SW 1271 (cell line): ENCODE results near the gene PAN3.

ENCODE experiments used
- DNase-seq, 2 experiments: peaks; one replicate each; lab custom pipeline; 2025; lab: John Stamatoyannopoulos, UW

PAN3 gene

DNA sequence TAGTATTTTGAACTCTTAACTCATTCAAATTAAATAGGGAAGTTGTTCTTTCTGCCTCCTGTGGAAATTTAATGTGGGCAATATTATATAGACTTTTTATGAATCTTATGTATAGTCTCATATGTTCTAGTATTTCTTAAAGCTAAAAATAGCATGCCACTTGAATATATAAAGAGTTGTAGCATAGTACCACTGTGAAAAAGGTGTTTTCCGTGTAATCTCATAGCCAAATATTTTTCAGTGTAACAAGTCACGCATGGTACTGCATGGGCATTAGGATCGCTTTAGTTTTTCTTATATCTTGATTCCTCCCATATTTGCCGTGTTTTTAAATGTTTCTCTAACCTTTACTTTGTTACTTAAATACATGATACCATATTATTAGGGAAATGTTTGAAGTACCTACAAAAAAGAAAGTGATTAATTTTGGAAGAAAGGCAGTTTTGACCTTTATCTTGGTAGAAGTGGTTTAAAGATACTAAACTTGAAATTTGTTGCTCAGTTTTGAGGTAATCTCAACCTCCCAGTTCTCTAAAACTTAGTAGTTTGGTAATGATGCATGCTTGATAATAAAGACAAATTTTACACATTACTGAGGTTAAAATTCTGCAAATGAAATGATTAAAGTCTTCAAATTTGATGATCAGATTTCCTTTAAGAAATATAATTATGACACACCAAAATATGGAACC is 81.2 kb downstream of the PAN3 start:
- no peak for DNase-seq

DNA sequence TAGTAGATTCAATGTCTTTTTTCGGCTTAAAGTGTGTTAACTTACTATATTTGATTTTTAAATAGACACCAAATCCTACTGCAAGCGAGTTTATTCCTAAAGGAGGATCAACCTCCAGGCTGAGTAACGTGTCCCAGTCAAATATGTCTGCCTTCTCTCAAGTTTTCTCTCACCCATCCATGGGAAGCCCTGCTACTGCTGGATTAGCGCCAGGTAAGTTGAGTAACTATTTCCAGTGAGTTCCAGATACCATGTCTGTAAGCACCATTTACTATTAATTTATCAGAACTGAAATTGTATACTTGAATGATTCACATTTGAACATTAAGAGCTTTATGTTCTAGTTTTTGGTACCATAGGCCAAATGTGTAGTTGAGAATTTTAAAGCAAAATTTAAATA is 81.8 kb downstream of the PAN3 start:
- no peak for DNase-seq

DNA sequence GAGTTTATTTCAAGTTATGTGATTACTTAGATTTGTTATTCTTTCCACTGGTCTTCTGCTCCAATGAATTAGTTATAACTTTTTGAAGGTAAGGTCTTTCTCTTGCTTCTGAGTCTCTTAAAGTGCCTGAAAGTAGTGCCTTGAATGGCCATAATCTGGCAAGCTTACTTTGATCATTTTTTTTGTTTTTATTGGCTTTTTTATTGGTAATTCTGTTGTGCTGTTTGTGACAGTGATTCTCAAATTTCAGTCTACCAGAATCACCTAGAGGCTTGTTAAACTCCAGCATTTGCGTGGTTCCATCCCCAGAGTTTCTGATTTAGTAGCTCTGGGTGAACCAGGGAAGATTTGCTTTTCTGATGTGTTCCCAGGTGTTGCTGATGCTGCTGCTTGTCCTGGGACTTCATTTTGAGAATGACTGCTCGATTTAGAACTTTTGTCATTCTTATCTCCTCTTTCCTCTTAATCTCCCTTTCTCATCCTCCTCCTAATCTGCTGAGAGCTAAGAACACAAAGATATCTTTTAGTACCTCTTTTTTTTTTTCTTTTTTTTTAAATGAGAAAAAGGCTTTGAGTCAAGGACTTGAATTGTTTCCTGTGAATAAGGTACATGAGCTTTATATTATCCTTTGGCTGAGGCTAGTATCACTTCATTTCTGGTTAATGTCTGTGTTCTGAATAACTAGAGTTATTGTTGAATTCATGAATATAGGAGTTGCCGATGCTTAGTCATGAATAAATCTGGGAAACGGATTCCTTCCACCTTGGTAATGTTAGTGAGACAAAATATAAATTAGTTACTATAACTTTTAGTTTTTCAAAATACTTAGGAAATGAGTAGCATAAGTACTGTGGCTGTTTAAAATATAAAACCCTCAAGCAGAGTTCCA is 91.4 kb downstream of the PAN3 start:
- DNase-seq, result no peak

- DNase-seq, result no peak
These were observed 93.3 kb downstream of the PAN3 start for GRCh38 chr13:28231642-28232041.

GRCh38 chr13:28237944-28238343 is 99.6 kb downstream of the PAN3 start:
- DNase-seq, result no peak

- DNase-seq, result no peak
These were observed 101.0 kb downstream of the PAN3 start for GRCh38 chr13:28239374-28239773.

GRCh38 chr13:28245465-28245864 is 107.1 kb downstream of the PAN3 start:
- no peak for DNase-seq

DNA sequence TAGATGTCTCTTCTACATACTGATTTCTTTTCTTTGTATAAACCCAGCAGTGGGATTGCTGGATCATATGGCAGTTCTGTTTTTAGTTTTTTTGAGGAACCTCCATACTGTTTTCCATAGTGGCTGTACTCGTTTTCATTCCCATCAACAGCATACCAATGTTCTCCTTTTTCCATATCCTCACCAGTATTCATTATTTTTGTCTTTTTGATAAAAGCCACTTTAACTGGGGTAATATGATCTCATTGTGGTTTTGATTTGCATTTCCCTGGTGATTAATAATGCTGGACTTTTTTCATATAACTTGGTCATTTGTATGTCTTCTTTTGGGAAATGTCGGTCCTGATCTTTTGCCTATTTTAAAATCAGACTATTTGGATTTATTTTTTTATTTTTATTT is 108.5 kb downstream of the PAN3 start:
- no peak for DNase-seq

DNA sequence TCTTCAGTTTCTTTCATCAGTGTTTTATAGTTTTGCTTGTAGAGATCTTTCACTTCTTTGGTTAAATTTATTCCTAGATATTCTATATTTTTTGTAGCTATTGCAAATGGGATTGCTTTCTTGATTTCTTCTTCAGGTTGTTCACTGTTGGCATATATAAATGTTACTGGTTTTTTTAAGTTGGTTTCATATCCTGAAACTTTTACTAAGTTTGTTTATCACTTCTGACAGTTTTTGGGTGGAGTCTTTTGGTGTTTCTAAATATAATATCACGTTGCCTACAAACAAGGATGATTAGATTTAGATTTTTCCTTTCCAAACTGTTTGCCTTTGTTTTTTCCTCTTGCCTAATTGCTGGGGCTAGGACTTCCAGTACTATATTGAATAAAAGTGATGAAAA is 109.7 kb downstream of the PAN3 start:
- no peak for DNase-seq

- DNase-seq, result no peak
These were observed 112.2 kb downstream of the PAN3 start for GRCh38 chr13:28250542-28250941.

GRCh38 chr13:28251466-28251865 is 113.1 kb downstream of the PAN3 start:
- DNase-seq, result no peak

DNA sequence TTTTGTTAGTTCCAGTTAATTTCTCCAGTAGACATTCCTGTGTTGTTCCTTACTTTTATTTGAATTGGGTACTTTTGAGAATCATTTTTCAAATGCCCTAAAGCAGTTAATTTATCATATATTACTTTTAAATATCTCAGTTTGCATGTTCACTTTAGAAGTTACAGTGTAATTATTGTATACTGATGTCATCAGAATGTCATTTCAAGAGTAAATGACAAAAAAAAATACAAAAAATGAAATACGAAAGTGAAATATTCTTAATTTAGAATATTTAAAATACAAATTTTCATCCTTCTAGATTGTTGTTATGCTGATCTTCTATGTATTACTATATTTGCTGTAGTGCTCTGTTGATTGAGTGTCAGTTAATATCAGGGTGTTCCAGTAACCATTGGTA is 114.2 kb downstream of the PAN3 start:
- no peak for DNase-seq

- no peak for DNase-seq
These were observed 119.0 kb downstream of the PAN3 start for GRCh38 chr13:28257305-28257704.

GRCh38 chr13:28258417-28258816 is 120.1 kb downstream of the PAN3 start:
- DNase-seq, result no peak

- no peak for DNase-seq
These were observed 129.2 kb downstream of the PAN3 start for GRCh38 chr13:28267497-28267896.

GRCh38 chr13:28268800-28269223 is 130.5 kb downstream of the PAN3 start:
- DNase-seq, result no peak

DNA sequence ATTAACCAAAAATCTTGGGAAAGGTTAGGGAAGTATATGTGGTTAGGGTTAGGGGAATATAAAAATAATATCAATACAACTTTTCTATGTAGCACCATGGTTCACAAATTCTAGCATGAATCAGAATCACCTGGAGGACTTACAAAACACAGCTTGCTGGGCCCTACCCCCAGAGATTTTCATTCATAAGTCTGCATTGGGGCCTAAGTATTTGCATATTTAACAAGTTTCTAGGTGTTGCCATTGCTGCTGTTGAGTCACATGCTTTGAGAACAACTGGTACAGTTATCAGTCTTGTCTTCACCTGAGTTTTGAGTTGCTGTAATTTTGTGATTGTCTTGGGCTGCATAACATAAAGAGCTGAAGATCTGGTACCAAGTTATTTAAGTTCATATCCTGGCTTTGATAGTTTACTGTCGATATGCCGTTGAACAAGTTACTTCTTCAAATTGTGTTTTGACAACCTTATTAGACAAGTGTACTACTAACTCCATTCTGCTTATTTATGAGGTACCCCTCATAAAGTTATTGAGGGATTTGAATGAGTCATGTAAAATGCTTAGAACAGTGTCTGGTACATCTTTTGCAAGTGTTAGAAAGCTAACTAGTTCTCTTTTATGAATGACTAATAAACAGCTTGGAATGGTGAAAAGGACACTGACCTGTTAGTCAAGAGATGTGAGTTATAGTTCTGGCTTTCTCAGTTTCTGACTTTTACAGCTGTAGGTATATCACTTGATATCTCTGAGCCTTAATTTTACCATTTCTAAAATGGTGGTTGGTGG is 132.9 kb downstream of the PAN3 start:
- DNase-seq, result no peak

- no peak for DNase-seq
These were observed 135.6 kb downstream of the PAN3 start for GRCh38 chr13:28273919-28274318.

DNA sequence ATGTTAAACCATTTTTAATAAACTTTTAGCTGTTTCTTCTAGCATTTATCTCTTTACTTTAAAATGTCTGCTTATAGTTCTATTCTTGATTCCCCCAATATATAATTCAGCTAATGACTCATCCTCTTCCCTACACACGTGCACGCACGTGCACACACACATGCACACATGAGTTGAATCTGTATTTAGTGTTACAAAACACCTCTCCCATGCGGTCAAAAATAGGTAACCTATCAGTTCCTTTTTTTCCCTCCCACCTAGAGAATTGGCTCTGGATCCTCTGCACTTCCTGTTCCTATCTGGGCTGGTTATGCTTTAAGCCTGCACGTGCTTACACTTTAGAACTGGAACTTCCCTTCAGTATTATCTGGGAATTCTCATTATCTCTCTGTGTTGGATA is 144.1 kb downstream of the PAN3 start:
- DNase-seq, result no peak

GRCh38 chr13:28283600-28283999 is 145.3 kb downstream of the PAN3 start:
- DNase-seq, result no peak

DNA sequence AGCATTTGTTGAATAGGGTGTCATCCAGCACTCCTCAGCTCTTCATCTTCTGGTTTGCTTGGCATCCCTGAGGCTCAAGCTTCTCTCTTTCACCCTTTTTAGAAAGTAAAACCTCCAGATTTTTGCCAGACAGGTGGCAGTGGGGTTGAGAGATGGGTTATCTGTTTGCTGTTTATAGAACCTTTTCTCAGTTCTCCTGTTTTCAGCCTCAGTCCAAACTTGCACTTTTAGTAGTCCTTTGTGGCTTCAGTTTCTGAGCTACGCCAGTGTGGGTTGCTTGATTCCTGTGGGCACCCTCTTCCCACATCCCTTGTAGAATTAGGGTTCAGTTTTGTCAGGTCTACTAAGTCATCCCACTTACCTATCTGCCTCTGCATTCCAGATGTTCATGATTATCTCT is 147.9 kb downstream of the PAN3 start:
- no peak for DNase-seq

DNA sequence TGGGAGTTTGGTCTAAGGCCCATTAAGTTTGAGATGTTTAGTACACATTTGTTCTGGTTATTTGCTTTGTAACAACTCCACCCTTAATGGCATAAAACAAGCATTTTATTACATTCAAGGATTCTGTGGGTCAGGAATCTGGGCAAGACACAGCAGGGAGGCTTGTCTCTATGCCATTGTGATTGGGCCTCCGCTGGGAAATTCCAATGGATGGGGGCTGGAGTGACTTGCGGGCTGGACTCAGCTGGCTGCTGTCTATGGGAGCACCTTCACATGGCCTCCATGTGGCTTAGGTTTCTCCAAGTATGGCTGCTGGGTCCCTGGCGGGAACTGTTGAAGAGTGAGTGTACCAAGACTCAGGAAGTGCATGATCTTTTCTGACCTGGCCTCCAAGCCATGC is 159.0 kb downstream of the PAN3 start:
- no peak for DNase-seq

GRCh38 chr13:28299916-28300315 is 161.6 kb downstream of the PAN3 start:
- no peak for DNase-seq
